ENCODE results near the gene WASF2.
"Not testable (repeated sequence)": the region's sequence is repeated elsewhere in the genome, so short reads cannot be mapped to it uniquely, and the experiment has no call there.

Gene WASF2

DNA sequence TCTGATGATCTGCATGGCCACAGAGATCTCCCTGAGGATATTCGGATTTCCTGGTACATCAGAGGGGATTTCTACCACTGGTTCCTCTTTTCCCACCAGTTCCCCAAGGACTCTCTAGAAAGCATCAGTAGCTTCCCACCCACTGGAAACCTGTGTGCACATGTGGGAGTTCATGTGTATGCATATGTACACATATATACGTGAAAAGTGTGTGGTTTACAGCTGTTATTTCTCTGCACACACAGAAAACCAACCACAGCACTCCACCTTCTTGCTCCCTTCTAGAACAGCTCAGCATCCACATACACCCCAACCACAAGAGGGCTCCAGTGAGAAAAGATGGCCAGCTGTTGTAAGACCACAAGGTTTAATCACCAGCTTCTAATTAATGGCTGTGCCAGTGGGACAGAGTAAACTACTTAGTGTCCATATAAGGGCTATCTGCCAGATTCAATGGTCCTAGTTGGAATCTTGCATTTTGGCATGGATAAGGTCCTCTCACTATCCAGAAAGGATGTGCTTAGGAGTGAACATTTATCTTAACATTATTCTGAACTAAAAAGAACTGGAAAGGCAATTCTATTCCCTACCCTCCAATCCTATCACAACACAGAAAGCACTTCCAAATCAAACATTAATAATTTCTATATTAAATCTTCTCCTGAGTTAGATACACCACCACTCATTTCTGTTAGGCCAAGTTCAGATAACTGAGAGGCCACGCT, 73.4 kb downstream of the WASF2 start:
- DNase-seq: peak; percentile 71

DNA sequence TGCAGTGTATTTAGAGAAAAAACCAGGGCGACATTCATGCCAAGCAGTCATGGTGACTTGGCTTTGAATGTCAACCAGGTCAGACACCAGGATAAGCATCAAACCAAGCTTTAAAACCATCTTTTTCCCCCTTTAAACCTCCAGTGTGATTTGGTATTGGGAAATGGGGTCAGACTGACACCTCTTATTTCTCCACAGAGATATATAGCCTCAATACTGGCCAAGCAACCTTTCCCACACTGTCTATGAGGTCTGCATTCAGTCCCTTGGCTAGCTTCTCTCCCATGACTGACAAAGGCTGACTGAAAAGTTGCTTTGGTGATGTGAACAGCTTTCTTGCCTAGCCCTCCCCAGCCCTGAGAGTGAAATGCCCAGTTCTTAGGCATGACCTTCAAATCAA, 75.9 kb downstream of the WASF2 start:
- DNase-seq: no peak

DNA sequence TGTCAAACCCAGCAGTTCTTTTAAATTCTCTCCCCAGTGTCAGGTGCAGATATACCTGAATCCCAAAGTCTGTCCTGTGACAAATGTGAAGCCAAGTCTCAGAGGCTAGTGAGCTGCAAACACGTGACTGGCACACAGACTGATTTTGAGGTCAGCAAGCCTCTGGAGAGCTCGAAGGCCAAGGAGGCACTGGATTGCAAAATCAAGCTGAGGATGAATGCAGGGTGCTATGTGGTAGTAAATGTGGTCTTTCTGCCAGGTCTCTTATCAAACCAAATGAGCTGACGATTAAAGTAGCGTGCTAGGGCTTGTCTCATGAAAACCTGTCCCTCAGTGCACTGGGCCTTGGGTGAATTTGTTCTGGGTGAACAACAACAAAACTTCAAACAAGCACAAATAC, 77.0 kb downstream of the WASF2 start:
- DNase-seq: no peak

DNA sequence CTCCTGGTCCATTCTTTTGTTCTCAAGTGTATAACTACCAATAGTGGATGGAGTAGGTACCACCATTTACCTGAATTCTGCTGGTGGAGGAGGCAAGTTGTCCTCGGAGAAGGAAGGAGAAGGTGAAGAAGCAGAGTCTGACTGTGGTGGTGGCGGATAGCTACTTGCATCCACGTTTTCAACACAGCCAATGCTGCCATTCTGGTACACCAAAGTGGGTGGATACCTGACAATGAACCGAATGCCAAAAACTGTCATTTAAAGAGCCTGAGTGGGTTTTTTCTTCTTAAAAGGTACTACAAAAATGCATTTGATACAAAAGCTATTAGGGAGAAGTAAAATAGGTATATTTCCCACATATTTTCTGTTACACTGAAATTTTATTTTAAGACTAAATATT, 77.5 kb downstream of the WASF2 start:
- DNase-seq: no peak

DNA sequence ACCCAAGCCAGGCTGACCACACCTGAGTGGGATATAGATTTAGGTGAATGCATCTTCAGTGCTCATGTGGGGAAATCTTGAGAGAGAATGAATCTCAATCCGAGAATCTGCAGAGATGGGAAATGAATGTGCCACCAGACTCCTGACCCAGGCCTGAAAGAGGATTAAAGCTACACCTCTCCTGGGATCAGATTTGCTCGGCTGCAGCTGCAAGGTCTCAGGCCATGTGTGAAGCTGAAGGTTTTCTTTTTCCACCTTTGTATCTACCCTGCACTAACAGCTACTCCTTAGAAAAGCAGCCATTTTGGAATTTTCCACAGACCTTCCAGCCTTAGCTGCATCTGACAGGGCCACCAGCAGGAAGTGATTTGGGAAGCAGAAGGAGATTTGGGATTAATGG, 79.3 kb downstream of the WASF2 start:
- no peak for DNase-seq

DNA sequence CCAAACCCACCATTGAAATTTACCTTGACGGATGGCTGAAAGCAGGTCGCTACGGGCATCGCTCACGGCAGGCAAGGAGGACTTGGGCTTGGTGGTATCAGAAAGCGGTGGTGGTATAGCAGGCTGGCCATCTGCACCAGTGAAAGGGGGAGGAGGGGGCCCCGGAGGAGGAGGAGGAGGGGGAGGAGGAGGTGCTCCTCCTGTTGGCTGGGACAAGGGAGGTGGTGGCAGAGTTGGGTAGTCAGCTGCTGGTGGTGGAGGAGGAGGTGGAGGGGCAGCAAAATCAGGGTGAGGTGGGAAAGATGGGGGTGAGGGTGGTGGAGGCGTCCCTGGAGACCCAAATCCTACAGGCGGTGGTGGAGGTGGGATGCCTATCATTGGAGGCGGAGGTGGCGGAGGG, 80.3 kb downstream of the WASF2 start:
- no peak for DNase-seq

DNA sequence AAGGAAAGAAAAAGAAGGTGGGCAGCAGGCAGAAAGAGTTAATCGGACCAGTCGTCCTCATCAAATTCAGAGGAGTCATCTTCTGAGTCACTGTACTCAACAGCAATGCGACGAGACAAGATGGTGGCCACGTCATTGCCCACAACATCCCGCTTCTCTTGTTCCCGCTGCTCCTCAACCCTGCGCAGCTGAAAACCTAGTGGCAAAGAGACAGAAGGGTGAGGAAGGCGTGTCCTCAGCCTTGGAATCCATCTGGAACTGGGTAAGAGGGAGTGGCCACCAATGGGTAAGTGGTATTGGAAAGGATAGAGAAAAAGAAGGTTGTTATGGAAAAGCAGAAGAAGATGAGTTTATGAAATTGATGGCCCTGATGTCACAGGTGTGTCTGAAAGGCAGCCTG, 81.8 kb downstream of the WASF2 start:
- no peak for DNase-seq

DNA sequence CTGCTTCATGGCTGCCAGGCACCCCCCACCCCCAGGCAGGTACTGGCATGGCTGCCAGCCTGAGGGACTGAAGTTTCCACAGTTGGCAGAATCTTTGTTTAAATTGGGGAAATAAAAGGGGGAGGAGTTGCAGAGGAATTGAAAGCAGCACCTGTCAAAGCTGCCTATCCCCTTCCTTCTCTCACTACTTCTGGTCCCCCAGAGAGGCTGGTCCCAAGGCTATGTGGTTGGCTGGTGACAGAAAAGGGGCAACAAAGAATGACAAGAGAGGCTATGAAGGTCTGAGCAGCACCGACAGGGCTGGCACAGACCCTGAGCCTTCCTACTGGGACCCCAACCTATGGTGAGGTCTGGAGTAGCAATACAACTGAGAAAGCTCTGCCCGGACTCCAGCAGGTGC, 83.2 kb downstream of the WASF2 start:
- not testable (repeated sequence) for DNase-seq

DNA sequence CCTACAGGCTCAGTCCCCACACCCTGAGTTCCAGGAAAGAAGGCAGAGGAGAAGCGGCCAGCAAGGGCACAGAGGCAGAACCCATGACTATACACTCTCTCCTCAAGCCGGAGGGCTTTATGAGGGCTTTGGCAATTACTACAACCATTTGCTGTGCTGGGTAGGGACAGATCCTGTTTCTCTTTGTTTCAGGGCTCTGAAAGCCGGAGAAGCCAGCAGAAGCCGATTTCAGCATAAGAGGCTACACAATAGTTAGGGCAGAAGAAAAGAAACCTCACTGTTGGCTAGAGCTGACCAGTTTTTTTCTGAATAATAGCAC, 83.6 kb downstream of the WASF2 start:
- DNase-seq: no peak

DNA sequence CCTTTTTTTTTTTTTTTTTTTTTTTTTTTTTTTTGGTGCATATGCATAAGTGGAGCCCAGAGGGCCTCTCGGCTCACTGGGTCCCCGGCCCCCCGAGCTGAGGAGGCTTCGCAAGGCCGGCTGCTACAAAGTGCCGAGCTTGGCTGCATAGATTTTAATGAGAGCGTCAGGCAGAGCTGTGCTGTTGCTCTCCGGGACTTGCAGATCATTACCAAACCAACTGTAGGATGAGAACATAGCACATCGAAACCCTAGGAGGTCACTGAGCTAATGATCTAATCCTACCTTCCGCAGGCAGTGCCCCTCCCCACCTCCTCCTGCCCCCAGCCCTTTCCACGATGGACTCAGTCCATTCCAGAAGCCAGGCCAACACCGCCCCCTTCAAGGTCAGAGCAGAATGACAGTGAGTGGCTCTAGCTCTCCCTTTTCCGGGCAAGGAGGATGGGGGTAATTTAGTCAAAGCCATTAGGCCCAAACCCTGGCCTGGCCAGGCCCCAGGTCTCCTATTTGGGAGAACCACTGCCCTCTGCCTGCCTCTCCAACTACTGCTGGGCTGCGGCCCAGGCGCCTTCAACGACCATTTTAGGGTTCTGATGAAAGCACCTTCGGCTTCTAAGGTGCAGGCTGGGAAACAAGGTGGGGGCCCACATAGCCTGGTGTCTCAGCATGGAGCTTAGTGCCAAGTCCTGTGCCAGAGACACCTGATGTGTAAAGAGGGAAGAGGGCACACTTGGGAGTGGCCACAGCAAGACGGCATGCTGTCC, 84.2 kb downstream of the WASF2 start:
- DNase-seq: not testable (repeated sequence)

DNA sequence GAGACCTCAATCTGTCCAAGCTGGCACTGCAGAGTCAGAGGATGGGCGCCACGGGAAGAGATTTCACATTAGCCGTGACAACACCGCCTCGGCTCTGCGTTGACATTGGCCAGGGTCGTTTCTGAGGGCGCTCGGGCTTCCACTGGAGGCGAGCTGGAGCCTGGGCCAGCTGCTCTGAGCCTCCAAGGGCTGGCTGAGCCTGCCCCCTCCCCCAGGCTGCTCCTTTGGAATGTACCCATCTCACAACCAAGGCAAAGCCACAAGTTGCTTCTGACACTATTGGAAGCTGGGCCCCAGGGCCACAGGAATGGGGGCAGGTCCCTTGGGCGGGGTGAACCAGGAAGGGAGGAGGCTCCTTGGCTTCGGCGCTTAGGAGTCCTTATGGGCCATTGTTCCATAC, 84.9 kb downstream of the WASF2 start:
- peak; percentile 90 for DNase-seq

DNA sequence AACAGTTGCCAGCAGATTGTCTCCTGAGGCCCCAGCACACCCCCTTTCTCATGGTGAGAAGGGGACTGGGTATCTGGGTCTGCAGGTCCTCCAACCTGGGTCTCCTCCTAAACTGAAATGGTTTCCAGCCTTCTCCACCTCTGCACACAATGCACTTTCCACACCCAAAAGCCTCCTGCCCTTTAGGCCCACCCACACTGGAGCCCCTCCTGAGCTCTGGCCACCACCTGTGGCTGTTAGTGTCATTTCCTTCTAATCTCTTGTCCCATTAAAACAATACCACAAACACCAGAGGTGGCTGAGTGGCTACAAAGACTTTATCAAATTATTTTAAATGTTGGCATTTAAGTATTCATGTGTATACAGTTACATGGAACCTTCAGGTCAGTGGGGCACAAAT, 86.0 kb downstream of the WASF2 start:
- DNase-seq: no peak

DNA sequence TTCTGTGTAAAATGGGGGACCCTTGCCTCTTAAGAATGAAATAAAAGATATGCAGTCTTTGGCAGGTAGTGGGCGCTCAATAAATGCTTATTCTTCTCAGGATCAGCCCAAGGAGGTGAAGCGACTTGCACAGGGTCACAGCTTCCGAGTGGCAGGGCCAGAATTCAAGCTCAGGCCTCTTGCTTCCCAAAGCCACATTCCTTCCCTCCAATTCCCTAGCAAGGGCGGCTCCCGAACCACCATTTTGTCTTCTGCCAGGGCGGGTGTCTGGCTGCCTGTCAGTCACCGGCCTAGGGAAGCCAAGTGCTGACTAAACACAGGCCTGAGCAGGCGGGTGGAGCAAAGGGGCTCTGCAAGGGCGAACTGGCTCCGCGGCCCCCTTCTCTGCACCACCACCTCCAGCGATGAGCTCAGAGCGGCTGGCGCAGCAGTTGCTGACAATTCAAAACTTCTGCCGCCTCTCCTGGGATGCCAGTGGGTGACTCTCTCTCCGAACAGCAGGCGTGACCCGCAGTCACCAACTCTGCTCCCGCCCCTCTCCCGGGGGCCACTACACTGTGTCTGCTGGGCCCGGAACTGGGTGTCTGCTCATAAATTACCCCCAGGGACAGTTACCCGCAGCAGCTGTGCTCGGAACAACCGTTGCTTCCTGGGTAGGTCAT, 86.8 kb downstream of the WASF2 start:
- DNase-seq: peak; percentile 71

DNA sequence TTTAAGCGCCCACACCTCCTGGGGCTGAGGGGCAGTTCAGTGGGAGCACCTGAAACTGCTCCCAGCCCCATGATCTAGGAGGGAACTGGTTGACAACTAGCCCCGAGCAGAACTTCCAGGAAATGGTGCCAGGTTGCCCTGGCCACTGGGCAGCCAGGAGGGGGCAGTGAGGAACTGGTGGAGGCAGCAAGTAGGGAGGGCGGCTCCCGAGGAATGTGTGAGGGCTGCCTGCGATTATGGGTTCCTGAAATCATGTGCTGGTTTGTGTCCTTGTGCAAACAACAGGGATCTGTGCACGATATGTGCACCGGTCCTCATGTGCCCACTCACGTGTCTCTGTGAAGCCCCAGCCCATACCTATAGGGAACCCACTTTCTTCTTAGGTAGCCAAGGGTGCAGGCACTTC, 87.6 kb downstream of the WASF2 start:
- peak; percentile 43 for DNase-seq

DNA sequence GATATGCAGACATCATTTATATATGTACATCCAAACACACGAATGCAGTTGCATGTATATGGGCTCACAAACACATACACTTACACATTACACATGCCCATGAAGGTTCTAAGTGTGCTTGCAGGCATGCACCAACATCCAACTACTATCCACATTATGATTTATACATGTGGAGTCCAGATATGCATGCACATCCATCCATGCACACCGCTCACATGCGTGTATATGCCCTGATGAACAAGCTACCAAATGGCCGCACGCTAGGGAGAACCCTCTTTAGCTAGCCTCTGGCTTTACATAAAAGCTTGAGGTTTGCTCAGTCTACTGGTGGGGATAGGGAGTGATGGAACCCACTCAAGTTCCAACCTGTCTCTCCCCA, 89.0 kb downstream of the WASF2 start:
- DNase-seq: no peak

DNA sequence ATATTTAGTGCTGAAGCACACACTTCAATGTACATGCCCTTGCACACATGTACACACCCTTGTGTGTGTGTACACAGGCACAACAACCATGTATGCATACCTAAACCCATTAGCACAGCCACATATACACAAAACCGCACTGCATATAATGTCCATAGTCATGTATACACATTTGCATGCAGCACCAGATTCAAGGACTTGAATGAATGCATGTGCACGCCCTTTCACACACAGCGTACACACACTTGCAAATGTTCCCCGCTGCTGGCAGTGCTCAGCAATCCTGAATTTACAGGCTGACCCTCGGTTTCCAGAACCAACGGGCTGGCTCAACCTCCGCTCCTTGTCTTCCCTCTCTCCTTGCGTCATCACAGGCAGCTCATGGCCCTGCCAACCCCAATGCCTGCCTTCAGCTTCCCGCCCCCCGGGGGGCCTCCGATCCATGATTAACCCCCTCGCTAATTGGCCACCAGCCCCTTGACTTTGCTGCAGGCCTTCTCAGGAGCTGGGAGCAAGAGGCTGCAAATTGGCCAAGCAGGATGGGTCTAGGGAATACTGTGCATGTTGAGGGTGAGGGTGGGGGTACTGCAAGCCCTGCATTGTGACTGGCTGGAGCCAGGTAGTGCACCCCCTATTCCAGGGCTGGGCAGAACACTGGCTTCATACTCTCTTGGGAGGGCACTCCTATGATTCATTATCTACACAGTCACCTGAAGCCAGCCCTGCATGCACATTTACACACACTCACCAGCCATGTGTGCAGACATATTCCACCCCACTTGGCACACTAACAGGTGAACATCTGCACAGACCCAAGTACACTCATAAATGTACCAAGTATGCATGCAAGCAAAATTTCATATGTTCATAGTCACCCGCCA, 89.6 kb downstream of the WASF2 start:
- DNase-seq: no peak

DNA sequence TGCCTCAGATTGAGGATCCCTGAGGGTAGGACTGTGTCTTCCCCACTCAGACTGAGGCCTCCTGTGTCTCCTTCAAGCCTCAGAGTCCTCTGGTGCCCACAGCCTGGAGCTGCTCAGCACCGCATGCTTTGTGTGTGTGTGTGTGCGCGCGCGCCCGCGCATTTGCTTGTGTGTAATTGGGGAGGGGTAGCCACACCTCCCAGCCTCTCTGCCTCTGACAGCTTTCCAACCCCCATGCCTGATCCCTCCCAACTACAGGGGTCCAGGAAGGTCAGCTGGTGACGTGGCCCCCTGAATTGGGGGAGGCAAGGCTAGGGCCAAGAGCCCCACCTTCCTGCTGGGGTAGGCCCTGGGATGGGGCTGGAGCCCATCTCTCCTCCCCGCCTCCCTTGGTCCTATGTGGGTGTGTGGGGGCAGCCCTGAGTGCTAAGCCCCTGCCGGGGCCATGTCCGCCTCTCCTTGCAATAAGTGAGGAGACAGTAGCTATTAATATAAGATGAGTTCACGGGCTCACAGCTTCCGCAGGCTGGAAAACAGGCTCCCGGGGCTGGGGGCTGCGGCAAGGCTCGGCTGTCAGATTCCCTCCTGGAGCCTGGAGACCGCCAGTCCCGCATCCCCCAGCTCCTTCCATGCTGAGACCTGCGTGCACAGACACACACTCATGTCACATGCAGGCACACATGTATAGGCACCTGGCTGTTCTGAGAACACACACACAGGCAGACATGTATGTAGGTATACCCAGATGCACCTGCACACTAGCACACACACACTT, 90.5 kb downstream of the WASF2 start:
- no peak for DNase-seq

DNA sequence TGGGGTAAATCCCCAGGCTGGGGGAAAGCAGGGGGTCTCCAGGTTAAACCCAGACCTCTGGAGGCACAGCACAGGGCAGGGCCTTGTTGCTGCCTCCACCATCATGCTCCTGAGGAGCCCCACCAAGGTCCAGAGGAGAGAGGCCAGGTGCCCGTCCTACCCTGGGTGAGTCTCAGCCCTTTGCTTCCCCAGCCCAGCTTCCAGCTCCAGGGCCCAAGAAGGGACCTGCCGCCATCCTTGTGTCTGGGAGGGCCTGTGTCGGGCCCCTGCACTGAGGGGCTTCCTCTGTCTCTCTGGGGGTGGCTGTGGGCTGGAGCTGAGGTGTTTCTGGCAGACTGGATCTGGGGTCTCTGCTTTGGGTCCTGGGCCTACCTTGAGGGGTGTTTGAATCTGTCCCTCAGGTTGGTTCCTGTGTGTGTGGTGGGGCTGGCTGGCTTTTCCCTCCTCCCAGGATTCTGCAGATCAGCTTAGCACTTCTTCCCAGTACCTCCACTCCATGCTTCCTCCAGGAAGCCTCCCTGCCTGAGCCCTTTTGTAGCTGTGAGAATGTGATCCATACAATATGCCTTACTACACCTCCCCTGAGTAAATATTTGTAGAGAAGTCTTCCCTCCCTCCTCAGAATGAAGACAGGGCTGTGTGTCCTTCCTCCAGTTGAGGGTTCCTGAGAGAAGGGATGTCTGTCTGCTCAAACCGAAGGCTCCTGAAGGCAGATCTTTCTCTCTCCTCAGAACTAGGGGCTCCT, 91.4 kb downstream of the WASF2 start:
- no peak for DNase-seq

DNA sequence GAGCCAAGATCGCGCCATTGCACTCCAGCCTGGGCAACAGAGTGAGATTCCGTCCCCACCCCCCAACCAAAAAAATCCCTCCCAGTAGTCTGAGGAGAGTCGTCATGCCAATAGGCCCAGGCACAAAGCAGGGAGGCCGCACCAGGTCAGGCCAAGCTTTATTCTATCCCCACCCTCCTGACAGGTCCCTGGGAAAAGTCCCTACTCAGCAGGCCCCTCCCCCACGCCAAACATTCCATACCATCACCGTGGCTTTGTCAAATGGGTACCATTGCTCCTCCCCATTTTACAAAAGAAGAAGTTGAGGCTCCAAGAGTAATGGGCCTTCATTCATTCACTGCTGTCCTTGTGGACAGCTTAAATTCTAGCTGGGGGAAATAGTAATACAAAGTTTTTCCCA, 92.2 kb downstream of the WASF2 start:
- no peak for DNase-seq

DNA sequence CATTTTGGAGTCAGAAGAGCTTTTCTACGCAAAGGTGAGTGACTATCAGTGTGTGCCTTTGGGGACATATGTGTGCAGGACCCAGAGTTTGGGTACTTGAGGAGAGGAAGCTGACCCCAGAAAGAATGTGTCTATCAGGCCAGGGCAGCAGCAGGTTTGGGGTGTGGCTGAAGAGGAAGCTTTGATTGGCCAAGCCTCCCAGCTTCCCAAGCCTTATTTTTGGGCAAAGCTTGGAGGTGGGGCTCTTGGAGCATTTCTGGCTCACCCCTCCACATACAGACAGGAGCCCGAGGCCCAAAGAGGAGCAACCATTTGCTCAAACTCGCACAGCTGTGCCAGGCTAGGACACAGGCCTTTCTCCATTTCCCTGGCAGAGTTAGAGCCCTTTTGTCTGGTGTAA, 92.9 kb downstream of the WASF2 start:
- DNase-seq: no peak

DNA sequence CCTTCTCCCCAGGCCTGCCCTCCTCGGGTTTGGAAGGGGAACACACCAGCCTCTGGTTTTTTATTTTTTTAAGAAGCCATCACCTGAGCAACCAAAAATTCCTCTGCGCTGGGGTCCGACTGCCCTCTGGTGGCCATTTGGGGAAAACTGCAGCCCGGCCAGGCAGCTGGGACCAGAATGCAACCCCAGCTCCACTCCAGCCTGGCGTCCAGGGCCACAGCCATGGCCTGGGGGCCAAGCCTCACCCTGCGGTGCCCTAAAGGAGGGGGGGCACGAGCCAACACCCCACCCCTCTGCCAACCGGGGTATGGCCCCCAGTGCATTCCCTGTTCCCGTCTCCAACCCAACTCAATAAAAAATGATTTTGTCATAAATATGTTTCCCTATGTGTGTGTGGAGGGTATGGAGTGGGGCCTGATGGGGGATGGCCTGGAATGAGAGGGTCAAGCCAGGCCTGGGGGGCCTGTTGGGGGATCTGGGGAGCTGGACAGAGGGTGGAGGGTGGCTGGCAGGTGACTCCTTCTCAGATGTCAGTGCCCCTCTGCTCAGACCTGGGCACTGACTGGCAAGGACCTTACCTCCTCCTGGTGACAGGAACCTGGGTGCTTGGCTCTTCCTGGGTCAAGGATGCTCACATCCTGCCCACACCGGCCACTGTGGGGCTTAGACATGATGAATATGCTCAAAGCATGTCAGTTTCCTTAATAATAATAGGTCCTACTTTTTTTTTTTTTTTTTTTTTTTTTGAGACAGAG, 94.3 kb downstream of the WASF2 start:
- DNase-seq: peak; percentile 69

Data from fibroblast of upper back skin (primary cell).